T-helper 17 cell (primary cell): Measurements from ENCODE around the gene TAF11L6. TPM values are rescaled to one million over a fixed set of nuclear protein-coding genes. Genes with fewer than 3 reads are reported as not detected.
"Not testable (repeated sequence)": the region's sequence is repeated elsewhere in the genome, so short reads cannot be mapped to it uniquely, and the experiment has no call there.

Experiments
- ATAC-seq: fragments of 150-1000 bp; cut with Tn5 transposase; 2 replicates; pipeline ENCODE4 v1.10.0; 2021; ENCODE audit warnings: mild to moderate bottlenecking, moderate library complexity
- DNase-seq, 3 donors: peaks; one replicate each; pipeline versions ENCODE4 v3.0.0 to v3.0.0-alpha.2; 2020 to 2021
- H3K9me3 ChIP-seq: one replicate; pipeline ENCODE4 v1.7.0; 2013; ENCODE audit warnings: low read length, mild to moderate bottlenecking; ENCODE audit not compliant: control insufficient read depth, poor library complexity, severe bottlenecking
- H3K27ac Mint-ChIP-seq: one replicate; pipeline ENCODE4 v1.8.0; 2022; ENCODE audit warnings: mild to moderate bottlenecking, moderate library complexity, mixed read lengths
- H3K27me3 Mint-ChIP-seq: one replicate; pipeline ENCODE4 v1.8.0; 2022; ENCODE audit warnings: mixed read lengths
- H3K36me3 Mint-ChIP-seq: one replicate; pipeline ENCODE4 v1.8.0; 2022; ENCODE audit warnings: low read depth, mixed read lengths
- H3K4me1 Mint-ChIP-seq: one replicate; pipeline ENCODE4 v1.8.0; 2022; ENCODE audit warnings: mild to moderate bottlenecking, mixed read lengths
- H3K4me3 Mint-ChIP-seq: one replicate; pipeline ENCODE4 v1.8.0; 2022; ENCODE audit warnings: mild to moderate bottlenecking, moderate library complexity, mixed read lengths
- total RNA-seq, 4 donors: library from RNA in 2 of 4; stranded (reverse) in 2 of 4; gene quantifications; one replicate each; pipeline ENCODE4 v1.2.3 and lab custom pipeline; 2022 to 2026

Gene TAF11L6
- not detected for total RNA-seq
- total RNA-seq (lab: John Stamatoyannopoulos, UW): 0 reads per million in 2 donors

DNA sequence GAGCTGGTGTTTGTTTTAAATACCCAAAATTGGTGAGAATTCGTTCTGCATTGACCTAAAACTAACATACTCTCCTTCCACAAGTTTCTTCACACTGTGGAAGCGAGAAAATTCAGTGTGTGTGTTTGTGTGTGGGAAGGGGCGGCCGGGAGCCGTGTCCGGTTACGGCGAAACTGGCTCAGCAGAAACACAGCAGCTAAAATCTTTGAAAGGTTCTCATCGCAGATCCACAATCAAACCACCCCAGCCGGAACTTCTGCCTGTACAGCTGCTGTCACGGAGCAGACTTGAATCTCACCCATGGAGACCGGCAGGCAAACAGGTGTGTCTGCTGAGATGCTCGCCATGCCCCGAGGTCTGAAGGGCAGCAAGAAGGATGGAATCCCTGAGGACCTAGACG is at the start of gene TAF11L6:
Gene TAF11L6 (plus strand): TSS at position 301 of the 400 bp plus-strand sequence.
- not testable (repeated sequence) for H3K9me3 ChIP-seq, H3K27me3 Mint-ChIP-seq, DNase-seq, H3K27ac Mint-ChIP-seq, H3K4me3 Mint-ChIP-seq, ATAC-seq, H3K4me1 Mint-ChIP-seq, H3K36me3 Mint-ChIP-seq

DNA sequence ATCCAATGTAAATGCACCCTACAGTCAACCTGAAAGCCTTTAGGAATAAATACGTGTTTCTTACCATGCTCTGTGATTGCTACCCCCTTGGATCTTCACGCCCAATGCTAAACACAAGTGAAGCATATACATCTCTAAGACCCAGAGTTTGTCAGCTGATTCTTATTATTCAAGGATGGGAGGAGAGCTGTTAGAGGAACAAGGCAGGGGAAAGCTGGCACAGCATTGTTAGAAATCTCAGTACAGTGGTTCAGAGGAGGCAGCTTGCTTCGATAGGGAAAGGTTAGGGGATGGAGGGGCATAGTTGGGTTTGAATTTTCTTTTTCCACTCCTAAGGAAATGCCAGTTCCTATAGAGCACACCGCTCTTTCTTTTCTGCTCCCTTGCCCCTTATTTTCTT is 47.1 kb upstream of the TAF11L6 start:
- H3K4me1 Mint-ChIP-seq: no peaks in the 10 kb centered on the region
- DNase-seq (no peak), ATAC-seq (no peak)
- peaks cover 2% of the 10 kb centered on the region for H3K36me3 Mint-ChIP-seq
- no peaks in the 10 kb centered on the region for H3K27me3 Mint-ChIP-seq
- no peaks in the 10 kb centered on the region for H3K9me3 ChIP-seq
- no peak overlapping the region for H3K4me3 Mint-ChIP-seq
- H3K27ac Mint-ChIP-seq: no peak overlapping the region

DNA sequence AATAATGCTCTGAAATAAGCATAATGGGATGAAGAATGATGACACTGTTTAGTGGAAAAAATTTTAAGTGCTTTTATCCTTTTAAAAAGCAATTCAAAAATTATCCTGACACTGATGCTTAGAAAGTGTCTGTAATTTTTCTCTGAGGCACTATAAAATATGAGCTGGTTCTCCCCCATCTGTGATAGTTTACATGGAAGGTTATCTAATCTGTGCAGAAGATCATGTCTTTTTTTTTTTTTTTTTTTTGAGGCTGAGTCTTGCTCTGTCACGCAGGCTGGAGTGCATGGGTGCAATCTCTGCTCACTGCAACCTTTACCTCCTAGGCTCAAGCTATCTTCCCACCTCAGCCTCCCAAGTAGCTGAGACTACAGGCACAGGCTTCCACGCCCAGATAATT is 45.7 kb upstream of the TAF11L6 start:
- Mint-ChIP-seq H3K36me3 (peaks cover 2% of the 10 kb centered on the region), H3K4me3 (no peak overlapping the region), H3K27ac (no peak overlapping the region), H3K4me1 (no peaks in the 10 kb centered on the region), H3K27me3 (no peaks in the 10 kb centered on the region)
- no peak for DNase-seq
- no peaks in the 10 kb centered on the region for H3K9me3 ChIP-seq
- no peak for ATAC-seq

DNA sequence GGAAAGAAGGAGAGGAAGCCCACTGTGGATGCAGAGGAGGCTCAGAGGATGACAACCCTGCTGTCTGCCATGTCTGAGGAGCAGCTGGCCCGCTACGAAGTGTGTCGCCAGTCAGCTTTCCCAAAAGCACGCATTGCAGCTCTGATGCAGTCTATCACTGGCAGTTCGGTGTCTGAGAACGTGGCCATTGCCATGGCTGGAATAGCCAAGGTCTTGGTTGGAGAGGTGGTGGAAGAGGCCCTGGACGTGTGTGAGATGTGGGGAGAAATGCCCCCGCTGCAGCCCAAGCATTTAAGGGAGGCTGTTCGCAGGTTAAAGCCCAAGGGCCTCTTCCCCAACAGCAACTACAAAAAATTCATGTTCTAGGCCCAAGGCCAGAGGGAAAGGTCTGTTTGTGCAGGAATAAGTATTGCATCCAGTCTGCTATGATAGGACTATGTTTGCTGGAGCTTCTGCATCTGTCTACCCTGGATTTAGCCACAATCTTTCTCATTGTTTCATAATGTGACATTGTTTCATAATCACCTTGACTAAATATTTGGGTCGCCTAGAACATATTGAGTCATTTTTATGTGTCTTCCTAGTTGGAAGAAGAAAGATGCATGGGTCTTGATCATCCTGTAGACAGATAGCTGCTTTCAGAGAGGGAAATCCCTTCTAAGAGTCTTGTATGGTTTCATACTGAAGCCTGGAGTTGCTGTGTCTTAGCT is 41.9 kb upstream of the TAF11L6 start:
- H3K9me3 ChIP-seq, H3K27me3 Mint-ChIP-seq, H3K27ac Mint-ChIP-seq, H3K36me3 Mint-ChIP-seq, ATAC-seq, DNase-seq, H3K4me3 Mint-ChIP-seq, H3K4me1 Mint-ChIP-seq: not testable (repeated sequence)

- no peak for ATAC-seq
- DNase-seq: no peak
- H3K9me3 ChIP-seq: no peaks in the 10 kb centered on the region
- Mint-ChIP-seq H3K27ac (no peak overlapping the region), H3K4me3 (no peak overlapping the region), H3K36me3 (no peaks in the 10 kb centered on the region), H3K4me1 (no peaks in the 10 kb centered on the region), H3K27me3 (no peaks in the 10 kb centered on the region)
These were observed 41.3 kb upstream of the TAF11L6 start for GRCh38 chr5:17487174-17487512.

DNA sequence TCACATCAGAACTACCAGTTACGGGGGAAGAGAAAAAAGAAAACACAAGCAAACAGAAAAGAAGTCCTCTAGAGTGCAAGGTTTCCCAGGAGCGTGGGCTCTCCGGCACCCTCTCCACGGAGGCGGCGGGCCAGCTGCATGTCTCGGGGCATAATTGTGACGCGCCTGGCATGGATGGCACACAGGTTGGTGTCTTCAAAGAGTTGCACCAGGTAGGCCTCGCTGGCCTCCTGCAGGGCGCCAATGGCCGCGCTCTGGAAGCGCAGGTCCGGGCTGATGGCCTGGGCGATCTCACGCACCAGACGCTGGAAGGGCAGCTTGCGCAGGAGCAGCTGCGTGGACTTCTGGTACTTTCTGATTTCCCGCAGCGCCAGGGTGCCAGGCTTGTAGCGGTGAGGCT is 37.2 kb upstream of the TAF11L6 start:
- not testable (repeated sequence) for ATAC-seq, H3K27ac Mint-ChIP-seq, H3K4me3 Mint-ChIP-seq, H3K4me1 Mint-ChIP-seq, H3K9me3 ChIP-seq, H3K36me3 Mint-ChIP-seq, H3K27me3 Mint-ChIP-seq, DNase-seq

DNA sequence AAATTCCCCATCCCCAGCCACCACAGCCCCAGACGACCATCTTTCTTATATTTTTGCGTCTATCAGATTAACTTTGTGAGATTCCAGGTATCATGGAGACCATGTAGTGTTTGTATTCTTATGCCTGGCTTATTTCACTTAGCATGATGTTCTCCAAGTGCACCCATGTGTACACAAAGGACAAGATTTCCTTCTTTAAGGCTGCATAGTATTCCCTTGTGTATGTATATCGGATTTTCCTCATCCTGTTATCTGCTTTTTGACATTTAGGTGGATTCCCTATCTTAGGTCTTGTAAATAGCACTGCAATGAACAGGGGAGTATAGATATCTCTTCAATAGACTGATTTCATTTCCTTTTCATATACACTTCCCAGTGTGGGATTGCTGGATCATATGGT is 35.7 kb upstream of the TAF11L6 start:
- no peaks in the 10 kb centered on the region for H3K4me1 Mint-ChIP-seq
- no peak overlapping the region for H3K27ac Mint-ChIP-seq
- H3K4me3 Mint-ChIP-seq: no peak overlapping the region
- H3K36me3 Mint-ChIP-seq: no peaks in the 10 kb centered on the region
- DNase-seq (no peak), ATAC-seq (no peak)
- no peaks in the 10 kb centered on the region for H3K27me3 Mint-ChIP-seq
- no peaks in the 10 kb centered on the region for H3K9me3 ChIP-seq

DNA sequence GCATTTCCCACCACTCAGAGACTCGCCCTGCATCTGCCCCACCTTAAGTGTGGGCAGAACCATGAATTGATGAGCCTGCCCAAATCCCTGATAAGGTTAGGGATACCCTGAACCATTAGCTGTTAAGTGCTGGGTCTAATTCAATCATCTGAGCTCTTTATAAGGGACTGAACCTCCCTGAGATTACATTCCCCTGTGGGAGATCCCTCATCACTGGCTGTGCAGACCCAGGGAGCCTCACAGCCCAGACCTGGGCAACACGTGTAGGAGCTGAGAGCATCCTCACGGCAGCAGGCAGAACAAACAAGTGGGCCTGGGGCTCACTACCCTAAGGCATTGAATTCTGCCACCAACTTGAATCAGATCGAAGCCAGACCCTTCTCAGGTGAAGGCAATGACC is 31.0 kb upstream of the TAF11L6 start:
- H3K4me1 Mint-ChIP-seq: no peaks in the 10 kb centered on the region
- DNase-seq (no peak), ATAC-seq (no peak)
- no peaks in the 10 kb centered on the region for H3K27me3 Mint-ChIP-seq
- no peaks in the 10 kb centered on the region for H3K36me3 Mint-ChIP-seq
- no peak overlapping the region for H3K27ac Mint-ChIP-seq
- H3K9me3 ChIP-seq: no peaks in the 10 kb centered on the region
- no peak overlapping the region for H3K4me3 Mint-ChIP-seq

DNA sequence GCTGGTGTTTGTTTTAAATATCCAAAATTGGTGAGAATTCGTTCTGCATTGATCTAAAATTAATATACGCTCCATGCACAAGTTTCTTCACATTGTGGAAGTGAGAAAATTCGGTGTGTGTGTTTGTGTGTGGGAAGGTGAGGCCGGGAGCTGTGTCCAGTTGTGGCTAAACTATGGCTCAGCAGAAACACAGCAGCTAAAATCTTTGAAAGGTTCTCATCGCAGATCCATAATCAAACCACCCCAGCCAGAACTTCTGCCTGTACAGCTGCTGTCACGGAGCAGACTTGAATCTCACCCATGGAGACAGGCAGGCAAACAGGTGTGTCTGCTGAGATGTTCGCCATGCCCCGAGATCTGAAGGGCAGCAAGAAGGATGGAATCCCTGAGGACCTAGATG is 30.5 kb upstream of the TAF11L6 start, which contains the start of gene TAF11L2:
Gene TAF11L2 (plus strand): TSS at position 301 of the 400 bp plus-strand sequence.
- not testable (repeated sequence) for H3K4me1 Mint-ChIP-seq, ATAC-seq, DNase-seq, H3K4me3 Mint-ChIP-seq, H3K9me3 ChIP-seq, H3K27me3 Mint-ChIP-seq, H3K36me3 Mint-ChIP-seq, H3K27ac Mint-ChIP-seq

DNA sequence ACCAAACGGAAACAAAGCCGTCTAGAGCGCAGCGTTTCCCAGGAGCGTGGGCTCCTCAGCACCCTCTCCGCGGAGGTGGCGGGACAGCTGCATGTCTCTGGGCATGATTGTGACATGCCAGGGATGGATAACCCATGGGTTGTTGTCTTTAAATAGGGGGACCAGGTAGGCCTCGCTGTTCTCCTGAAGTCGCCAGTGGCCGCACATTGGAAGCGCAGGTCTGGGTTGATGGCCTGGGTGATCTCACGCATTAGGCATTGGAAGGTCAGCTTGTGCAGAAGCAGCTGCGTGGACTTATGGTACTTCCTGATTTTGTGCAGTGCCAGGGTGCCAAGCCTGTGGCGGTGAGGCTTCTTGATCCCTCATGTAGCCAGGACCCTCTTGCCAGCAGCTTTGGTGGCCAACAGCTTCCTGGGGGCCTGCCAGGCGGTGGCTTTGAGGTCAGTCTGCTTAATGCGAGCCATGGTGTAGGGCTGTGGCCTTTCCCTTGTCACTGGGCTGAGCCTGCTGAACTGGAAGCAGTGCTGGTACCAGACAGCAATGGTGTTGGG is 16.6 kb upstream of the TAF11L6 start:
- DNase-seq (no peak), ATAC-seq (no peak)
- no peak overlapping the region for H3K4me3 Mint-ChIP-seq
- no peak overlapping the region for H3K27ac Mint-ChIP-seq
- no peaks in the 10 kb centered on the region for H3K9me3 ChIP-seq
- H3K4me1 Mint-ChIP-seq: no peaks in the 10 kb centered on the region
- H3K27me3 Mint-ChIP-seq: no peaks in the 10 kb centered on the region
- H3K36me3 Mint-ChIP-seq: no peaks in the 10 kb centered on the region

DNA sequence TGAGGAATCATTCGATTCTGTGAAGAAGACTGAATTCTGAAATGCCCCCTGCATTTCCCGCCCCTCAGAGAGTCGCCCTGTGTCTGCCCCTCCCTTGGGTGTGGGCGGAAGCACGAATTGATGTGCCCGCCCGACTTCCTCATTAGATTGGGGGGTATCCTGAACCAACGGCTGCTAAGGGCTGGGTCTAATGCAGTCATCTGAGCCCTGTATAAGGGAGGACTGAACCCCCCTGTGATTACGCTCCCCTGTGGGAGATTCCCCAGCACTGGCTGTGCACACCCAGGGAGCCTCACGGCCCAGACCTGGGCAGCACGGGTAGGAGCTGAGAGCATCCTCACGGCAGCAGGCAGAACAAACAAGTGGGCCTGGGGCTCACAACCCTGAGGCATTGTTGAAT is 10.9 kb upstream of the TAF11L6 start:
- H3K36me3 Mint-ChIP-seq, H3K4me1 Mint-ChIP-seq, H3K27ac Mint-ChIP-seq, H3K9me3 ChIP-seq, DNase-seq, H3K27me3 Mint-ChIP-seq, H3K4me3 Mint-ChIP-seq, ATAC-seq: not testable (repeated sequence)

DNA sequence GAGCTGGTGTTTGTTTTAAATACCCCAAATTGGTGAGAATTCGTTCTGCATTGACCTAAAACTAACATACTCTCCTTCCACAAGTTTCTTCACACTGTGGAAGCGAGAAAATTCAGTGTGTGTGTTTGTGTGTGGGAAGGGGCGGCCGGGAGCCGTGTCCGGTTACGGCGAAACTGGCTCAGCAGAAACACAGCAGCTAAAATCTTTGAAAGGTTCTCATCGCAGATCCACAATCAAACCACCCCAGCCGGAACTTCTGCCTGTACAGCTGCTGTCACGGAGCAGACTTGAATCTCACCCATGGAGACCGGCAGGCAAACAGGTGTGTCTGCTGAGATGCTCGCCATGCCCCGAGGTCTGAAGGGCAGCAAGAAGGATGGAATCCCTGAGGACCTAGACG is 10.4 kb upstream of the TAF11L6 start, which contains the start of gene TAF11L3:
Gene TAF11L3 (plus strand): TSS at position 301 of the 400 bp plus-strand sequence.
- not testable (repeated sequence) for H3K9me3 ChIP-seq, H3K4me3 Mint-ChIP-seq, H3K27ac Mint-ChIP-seq, H3K4me1 Mint-ChIP-seq, H3K27me3 Mint-ChIP-seq, ATAC-seq, DNase-seq, H3K36me3 Mint-ChIP-seq

DNA sequence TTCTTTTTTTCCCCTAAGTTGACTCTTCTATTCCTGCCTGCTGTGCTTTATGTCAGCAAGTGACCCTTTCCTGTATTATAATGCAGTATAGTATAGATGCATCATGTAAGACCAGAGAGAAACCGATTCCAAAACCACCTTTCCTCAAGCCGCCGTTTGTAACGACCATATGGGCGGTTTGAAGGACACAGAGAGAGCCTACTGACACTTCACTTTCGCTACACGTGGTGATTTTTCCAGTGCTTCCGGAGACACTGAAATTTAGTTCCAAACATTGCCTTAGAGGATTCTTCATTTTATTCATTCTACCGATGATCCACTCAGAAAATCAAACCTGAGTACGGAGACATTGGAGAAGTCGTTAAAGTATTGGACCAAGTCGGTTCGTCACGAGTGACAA is 9.0 kb upstream of the TAF11L6 start:
- H3K4me3 Mint-ChIP-seq, H3K27me3 Mint-ChIP-seq, ATAC-seq, H3K9me3 ChIP-seq, H3K27ac Mint-ChIP-seq, H3K4me1 Mint-ChIP-seq, H3K36me3 Mint-ChIP-seq, DNase-seq: not testable (repeated sequence)

- H3K27ac Mint-ChIP-seq, H3K36me3 Mint-ChIP-seq, H3K4me1 Mint-ChIP-seq, DNase-seq, H3K9me3 ChIP-seq, H3K4me3 Mint-ChIP-seq, ATAC-seq, H3K27me3 Mint-ChIP-seq: not testable (repeated sequence)
These were observed 7.0 kb upstream of the TAF11L6 start, which contains the start of gene TAF11L4 for GRCh38 chr5:17521501-17521900. TAF11L4 (plus strand) TSS chr5:17521801.
